Stimulated activated naive CD8-positive, alpha-beta T cell treated with anti-CD3 and anti-CD28 coated beads, Interleukin-15, Interleukin-2, amounts not matched to agents 100 ng/mL and 50 ng/mL, for 24 hours (primary cell): ENCODE measurements around the gene SLC35D3.
"Not testable (repeated sequence)": the region's sequence is repeated elsewhere in the genome, so short reads cannot be mapped to it uniquely, and the experiment has no call there.

Source experiments
- H3K27ac Mint-ChIP-seq: one replicate; pipeline ENCODE4 v1.8.0; 2021; ENCODE audit warnings: mild to moderate bottlenecking, mixed read lengths
- H3K27me3 Mint-ChIP-seq: one replicate; pipeline ENCODE4 v1.8.0; 2021; ENCODE audit warnings: mixed read lengths
- H3K36me3 Mint-ChIP-seq: one replicate; pipeline ENCODE4 v1.8.0; 2021; ENCODE audit warnings: low read depth, mixed read lengths
- H3K4me1 Mint-ChIP-seq: one replicate; pipeline ENCODE4 v1.8.0; 2021; ENCODE audit warnings: low read depth, mixed read lengths
- H3K4me3 Mint-ChIP-seq: one replicate; pipeline ENCODE4 v1.8.0; 2021; ENCODE audit warnings: mild to moderate bottlenecking, mixed read lengths
- H3K9me3 Mint-ChIP-seq: one replicate; pipeline ENCODE4 v1.8.0; 2021; ENCODE audit warnings: mixed read lengths

Gene SLC35D3

GRCh38 chr6:136921936-136922684 lies at the start of gene SLC35D3:
SLC35D3 (plus strand) TSS chr6:136922301; CDS start chr6:136922429, 128 bp downstream.
- H3K27ac Mint-ChIP-seq, result peak within 1 kb of the TSS; percentile 49
- peaks cover 32% of the 10 kb centered on the region for H3K4me1 Mint-ChIP-seq
- H3K27me3 Mint-ChIP-seq, result peaks cover 55% of the 10 kb centered on the region
- no peaks in the 10 kb centered on the region for H3K36me3 Mint-ChIP-seq
- peak within 1 kb of the TSS; percentile 81 for H3K4me3 Mint-ChIP-seq
- H3K9me3 Mint-ChIP-seq, result no peaks in the 10 kb centered on the region

DNA sequence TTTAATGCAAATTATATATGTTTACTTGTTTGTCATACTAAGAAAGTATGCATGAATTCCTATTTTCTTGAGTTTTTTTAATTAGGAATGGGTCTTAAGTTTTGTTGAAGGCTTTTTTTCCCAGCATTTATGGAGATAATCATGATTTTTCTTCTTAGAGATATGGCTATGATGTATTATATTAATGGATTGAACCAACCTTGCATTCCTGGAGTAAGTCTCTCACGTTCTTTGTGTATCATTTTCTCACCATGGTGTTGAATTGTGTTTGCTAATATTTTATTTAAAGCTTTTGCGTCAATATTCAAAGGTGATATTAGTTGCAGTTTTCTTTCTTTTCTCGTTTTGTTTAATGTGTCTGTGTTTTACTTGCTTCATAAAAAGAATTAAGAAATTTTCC lies 48.4 kb upstream of the SLC35D3 start:
- no peaks in the 10 kb centered on the region for H3K27me3 Mint-ChIP-seq
- peaks cover 16% of the 10 kb centered on the region for H3K9me3 Mint-ChIP-seq
- H3K4me3 Mint-ChIP-seq, result no peak overlapping the region
- peaks cover 61% of the 10 kb centered on the region for H3K36me3 Mint-ChIP-seq
- H3K27ac Mint-ChIP-seq, result no peak overlapping the region
- H3K4me1 Mint-ChIP-seq, result no peaks in the 10 kb centered on the region

- H3K9me3 Mint-ChIP-seq, result peaks cover 16% of the 10 kb centered on the region
- H3K27ac Mint-ChIP-seq, result not testable (repeated sequence)
These were observed 45.6 kb upstream of the SLC35D3 start for GRCh38 chr6:136876469-136876868.

GRCh38 chr6:136880748-136881460 lies 41.2 kb upstream of the SLC35D3 start:
- H3K9me3 Mint-ChIP-seq, result no peaks in the 10 kb centered on the region
- no peaks in the 10 kb centered on the region for H3K27me3 Mint-ChIP-seq
- no peak overlapping the region for H3K4me3 Mint-ChIP-seq
- no peak overlapping the region for H3K27ac Mint-ChIP-seq
- H3K4me1 Mint-ChIP-seq, result no peaks in the 10 kb centered on the region
- peaks cover 34% of the 10 kb centered on the region for H3K36me3 Mint-ChIP-seq

More at GRCh38 chr6:136876469-136876868, 45.6 kb upstream of the SLC35D3 start:
- H3K4me1 Mint-ChIP-seq, H3K27me3 Mint-ChIP-seq, H3K4me3 Mint-ChIP-seq: not testable (repeated sequence)
- peaks cover 65% of the 10 kb centered on the region for H3K36me3 Mint-ChIP-seq

DNA sequence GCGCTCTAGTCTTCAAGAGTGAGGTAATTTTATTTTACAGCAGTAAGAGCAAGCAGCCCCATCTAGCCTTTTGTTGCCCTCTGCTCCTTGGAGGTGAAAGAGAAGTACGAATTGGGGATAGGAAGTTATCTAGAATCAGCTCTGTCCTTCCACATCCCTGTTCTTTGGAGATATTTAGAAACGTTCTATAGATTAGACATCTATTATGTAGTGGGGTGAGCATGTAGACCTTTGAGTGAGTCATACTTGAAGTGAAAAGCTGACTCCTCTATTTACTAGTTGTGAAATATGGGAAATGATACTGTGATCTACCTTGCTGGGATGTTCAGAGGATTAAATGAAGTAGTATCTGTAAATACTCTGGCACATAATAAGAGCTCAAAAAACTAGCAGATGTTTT lies 36.0 kb upstream of the SLC35D3 start:
- no peak overlapping the region for H3K27ac Mint-ChIP-seq
- H3K4me3 Mint-ChIP-seq, result no peak overlapping the region
- H3K36me3 Mint-ChIP-seq, result peaks cover 6% of the 10 kb centered on the region
- peaks cover 7% of the 10 kb centered on the region for H3K4me1 Mint-ChIP-seq
- H3K9me3 Mint-ChIP-seq, result no peaks in the 10 kb centered on the region
- no peaks in the 10 kb centered on the region for H3K27me3 Mint-ChIP-seq

DNA sequence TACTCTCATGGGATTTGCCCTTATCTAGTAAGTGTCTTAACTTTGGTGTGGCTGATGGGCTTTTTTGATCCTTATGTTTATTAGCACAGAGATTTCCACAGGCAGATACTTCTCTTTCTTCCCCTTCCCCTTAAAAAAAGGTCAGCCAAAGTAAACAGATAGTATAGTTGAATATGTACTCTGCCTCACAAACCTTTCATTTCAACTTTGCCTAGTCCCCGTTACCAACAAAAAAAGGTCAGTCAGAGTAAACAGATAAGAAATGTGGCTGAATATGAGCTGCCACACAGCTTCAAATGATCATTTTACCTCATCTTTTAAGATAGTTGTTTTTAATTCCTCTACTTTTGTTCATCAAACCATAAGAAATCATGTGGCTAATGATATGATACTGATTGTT lies 34.1 kb upstream of the SLC35D3 start:
- Mint-ChIP-seq H3K4me3 (no peak overlapping the region), H3K27ac (no peak overlapping the region), H3K4me1 (peaks cover 7% of the 10 kb centered on the region), H3K9me3 (no peaks in the 10 kb centered on the region), H3K36me3 (peaks cover 9% of the 10 kb centered on the region), H3K27me3 (no peaks in the 10 kb centered on the region)

DNA sequence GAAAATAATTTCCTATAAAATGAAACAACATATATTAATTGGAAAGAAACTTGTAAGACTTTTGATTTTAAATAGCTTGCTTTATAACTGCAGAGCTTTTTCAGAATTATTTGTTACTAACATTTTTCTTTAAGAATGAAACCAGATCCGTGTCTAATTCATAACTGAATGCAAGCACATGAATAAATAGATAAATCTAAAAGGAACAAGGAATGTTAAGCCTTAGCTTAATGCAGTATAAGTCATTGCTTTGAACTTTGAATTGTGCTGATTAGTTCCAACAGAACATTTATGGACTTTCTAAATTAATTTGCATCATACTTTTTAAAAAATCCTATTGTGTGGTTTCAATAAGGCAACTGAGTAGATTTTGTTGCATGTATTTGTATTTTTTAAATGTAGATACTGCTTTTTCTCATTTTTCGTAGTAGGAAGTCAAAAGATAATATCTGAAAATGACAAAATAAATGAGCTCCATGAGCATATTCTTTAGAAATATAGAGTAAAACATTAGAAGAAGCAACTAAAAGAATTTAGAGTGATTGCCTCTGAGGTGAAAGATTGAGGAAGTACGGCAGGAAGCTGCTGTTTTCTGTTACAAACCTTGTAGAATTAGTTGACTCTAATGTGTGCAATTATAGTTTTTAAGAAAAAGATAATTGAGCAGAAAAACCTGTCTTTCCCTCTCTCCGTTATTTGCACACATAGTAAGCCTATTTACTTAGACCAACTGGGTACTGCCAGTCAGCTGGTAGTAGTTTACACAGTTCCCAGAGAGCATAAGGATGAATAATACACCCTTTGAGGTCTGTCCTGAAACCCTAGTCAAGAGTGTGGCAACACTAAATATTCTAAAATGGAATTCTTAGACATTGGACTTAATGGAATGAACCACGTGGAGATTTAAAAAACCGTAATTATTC lies 32.6 kb upstream of the SLC35D3 start:
- H3K36me3 Mint-ChIP-seq, result peaks cover 13% of the 10 kb centered on the region
- no peak overlapping the region for H3K27ac Mint-ChIP-seq
- H3K4me1 Mint-ChIP-seq, result peaks cover 7% of the 10 kb centered on the region

DNA sequence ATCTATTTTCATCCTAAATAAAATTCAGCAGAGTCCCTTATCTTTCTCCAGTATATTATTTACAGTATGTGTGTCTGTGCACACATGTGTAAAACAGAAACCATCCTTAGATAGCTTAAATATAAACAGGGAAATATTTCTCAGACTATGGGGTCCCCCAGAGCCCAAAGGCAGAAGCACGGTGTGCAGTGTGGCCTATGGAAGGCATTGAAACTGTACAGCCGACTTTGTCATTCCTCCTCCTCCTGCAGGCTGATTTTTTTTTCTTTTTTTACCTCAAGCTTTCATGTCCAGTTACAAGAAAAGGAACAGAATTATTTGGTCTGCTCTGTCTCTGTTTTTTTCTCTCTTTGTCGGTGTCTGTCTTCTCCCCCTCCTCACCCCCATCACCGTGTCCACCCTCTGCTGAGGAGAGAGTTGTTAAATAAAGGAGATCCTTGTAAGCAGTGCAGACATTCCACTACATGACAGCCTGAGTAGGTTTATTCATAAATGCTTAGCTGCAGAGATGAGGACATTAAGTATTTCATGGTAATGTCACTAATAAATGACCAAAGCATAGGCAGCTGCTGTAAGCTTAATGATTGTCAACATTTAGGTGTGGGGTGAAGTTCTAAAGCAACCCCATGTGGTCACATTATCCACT lies 31.8 kb upstream of the SLC35D3 start:
- H3K36me3 Mint-ChIP-seq, result peaks cover 13% of the 10 kb centered on the region
- no peak overlapping the region for H3K27ac Mint-ChIP-seq
- H3K27me3 Mint-ChIP-seq, result no peaks in the 10 kb centered on the region
- H3K4me1 Mint-ChIP-seq, result peaks cover 7% of the 10 kb centered on the region
- no peak overlapping the region for H3K4me3 Mint-ChIP-seq
- no peaks in the 10 kb centered on the region for H3K9me3 Mint-ChIP-seq

More for the DNA sequence above, 32.6 kb upstream of the SLC35D3 start:
- H3K27me3 Mint-ChIP-seq, result no peaks in the 10 kb centered on the region
- H3K4me3 Mint-ChIP-seq, result no peak overlapping the region
- no peaks in the 10 kb centered on the region for H3K9me3 Mint-ChIP-seq

GRCh38 chr6:136890986-136891385 lies 31.1 kb upstream of the SLC35D3 start:
- H3K4me1 Mint-ChIP-seq, result peaks cover 7% of the 10 kb centered on the region
- H3K27me3 Mint-ChIP-seq, result no peaks in the 10 kb centered on the region
- no peaks in the 10 kb centered on the region for H3K9me3 Mint-ChIP-seq
- no peak overlapping the region for H3K27ac Mint-ChIP-seq
- no peak overlapping the region for H3K4me3 Mint-ChIP-seq
- H3K36me3 Mint-ChIP-seq, result peaks cover 13% of the 10 kb centered on the region

DNA sequence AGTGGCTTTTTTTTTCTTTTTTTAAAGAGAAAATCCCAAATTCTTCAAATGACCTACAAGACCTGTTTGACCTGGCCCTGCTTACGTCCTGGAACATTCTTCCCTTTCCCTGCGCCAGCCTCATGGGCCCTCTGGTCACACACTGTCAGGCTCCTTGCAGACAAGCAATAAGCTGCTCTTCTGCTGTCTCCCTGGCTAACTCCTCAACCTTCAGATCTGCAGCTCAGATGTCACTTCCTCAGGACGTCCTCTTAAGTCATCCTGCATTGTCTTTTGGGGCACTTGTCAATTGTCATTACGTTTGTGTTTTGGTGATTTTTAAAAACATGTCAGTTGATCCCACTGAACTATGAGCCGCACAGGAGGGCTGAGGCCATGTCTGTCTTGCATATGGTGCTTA lies 28.9 kb upstream of the SLC35D3 start:
- no peak overlapping the region for H3K27ac Mint-ChIP-seq
- peaks cover 7% of the 10 kb centered on the region for H3K4me1 Mint-ChIP-seq
- H3K36me3 Mint-ChIP-seq, result peaks cover 15% of the 10 kb centered on the region
- H3K27me3 Mint-ChIP-seq, result no peaks in the 10 kb centered on the region
- no peak overlapping the region for H3K4me3 Mint-ChIP-seq
- H3K9me3 Mint-ChIP-seq, result no peaks in the 10 kb centered on the region

DNA sequence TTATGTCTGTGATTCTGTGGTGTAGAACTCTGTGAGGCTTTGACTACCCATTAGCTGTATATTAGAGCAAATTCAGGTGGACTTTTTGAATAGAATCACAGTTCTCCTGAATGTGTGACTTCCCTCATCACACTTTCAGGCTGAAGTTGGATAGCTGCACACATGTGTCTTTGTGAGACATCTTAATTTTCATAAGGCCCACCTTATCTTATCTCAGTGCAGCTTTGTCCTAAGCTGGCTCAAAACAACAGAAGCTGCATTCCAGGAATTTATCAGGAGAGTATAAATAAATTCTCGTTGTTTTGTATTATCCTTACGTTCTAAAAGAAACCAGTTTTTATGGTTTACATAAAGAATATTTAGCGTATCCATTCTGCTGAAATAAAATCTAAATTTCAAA lies 26.2 kb upstream of the SLC35D3 start:
- H3K4me1 Mint-ChIP-seq, result no peaks in the 10 kb centered on the region
- no peak overlapping the region for H3K27ac Mint-ChIP-seq
- H3K4me3 Mint-ChIP-seq, result no peak overlapping the region
- H3K27me3 Mint-ChIP-seq, result no peaks in the 10 kb centered on the region
- no peaks in the 10 kb centered on the region for H3K9me3 Mint-ChIP-seq
- peaks cover 28% of the 10 kb centered on the region for H3K36me3 Mint-ChIP-seq

GRCh38 chr6:136897071-136897470 lies 25.0 kb upstream of the SLC35D3 start:
- H3K4me1 Mint-ChIP-seq, result no peaks in the 10 kb centered on the region
- peaks cover 29% of the 10 kb centered on the region for H3K36me3 Mint-ChIP-seq
- H3K4me3 Mint-ChIP-seq, result no peak overlapping the region
- no peaks in the 10 kb centered on the region for H3K27me3 Mint-ChIP-seq
- H3K9me3 Mint-ChIP-seq, result no peaks in the 10 kb centered on the region
- no peak overlapping the region for H3K27ac Mint-ChIP-seq

GRCh38 chr6:136901212-136901784 lies 20.8 kb upstream of the SLC35D3 start:
- H3K27me3 Mint-ChIP-seq, result no peaks in the 10 kb centered on the region
- H3K9me3 Mint-ChIP-seq, result no peaks in the 10 kb centered on the region
- peaks cover 32% of the 10 kb centered on the region for H3K36me3 Mint-ChIP-seq
- H3K4me3 Mint-ChIP-seq, result no peak overlapping the region
- H3K4me1 Mint-ChIP-seq, result no peaks in the 10 kb centered on the region
- H3K27ac Mint-ChIP-seq, result no peak overlapping the region

DNA sequence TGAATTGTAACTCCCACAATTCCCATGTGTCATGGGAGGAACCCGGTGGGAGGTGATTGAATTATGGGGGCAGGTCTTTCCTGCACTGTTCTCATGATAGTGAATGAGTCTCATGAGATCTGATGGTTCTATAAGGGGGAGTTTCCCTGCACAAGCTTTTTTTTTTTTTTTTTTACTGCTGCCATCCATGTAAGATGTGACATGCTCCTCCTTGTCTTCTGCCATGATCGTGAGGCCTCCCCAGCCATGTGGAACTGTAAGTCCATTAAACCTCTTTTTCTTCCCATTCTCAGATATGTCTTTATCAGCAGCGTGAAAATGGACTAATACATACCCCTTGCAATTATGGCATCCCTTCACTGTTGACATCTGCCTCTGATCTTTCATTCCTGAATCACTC lies 17.6 kb upstream of the SLC35D3 start:
- not testable (repeated sequence) for H3K27me3 Mint-ChIP-seq, H3K27ac Mint-ChIP-seq, H3K9me3 Mint-ChIP-seq, H3K4me1 Mint-ChIP-seq, H3K4me3 Mint-ChIP-seq
- peaks cover 29% of the 10 kb centered on the region for H3K36me3 Mint-ChIP-seq
